ENCODE results near the gene PPP1R9B.

The PPP1R9B gene

DNA sequence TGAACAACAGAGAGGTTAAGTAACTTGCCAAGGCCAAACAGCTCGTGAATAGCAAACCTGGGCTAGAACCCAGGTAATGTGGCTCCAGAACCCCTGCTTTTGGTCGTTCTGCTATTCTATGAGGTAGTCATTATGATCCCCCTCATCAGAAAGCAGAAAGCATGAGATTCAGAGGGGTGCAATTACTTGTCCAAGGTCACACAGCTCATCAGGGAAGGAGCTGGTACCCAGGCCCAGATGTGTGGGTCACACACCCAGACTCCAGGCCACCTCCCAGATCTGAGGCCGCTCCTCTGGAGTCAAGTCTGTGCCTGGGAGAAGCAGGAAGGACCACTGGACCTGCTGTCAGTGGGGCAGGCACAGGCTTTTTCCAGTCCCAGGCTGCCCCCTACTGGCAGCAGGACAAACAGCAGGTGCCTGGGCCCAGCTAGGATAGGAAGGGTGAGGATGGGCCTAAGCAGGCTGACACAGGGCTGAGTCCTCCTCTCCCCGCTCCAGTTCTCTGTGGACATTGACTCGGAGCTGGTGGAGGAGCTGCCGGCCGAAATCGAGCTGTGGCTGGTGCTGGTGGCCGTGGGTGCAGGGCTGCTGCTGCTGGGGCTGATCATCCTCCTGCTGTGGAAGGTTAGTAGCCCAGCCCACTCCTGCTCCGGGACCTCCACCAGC lies 63.1 kb downstream of the PPP1R9B start:
- H3K9me3 Mint-ChIP-seq = no peaks in the 10 kb centered on the region
- no peaks in the 10 kb centered on the region for H3K4me1 Mint-ChIP-seq
- H3K27me3 Mint-ChIP-seq (ENCODE audit: low read depth) = peaks cover 5% of the 10 kb centered on the region
- TF ChIP-seq, protein P1, sequence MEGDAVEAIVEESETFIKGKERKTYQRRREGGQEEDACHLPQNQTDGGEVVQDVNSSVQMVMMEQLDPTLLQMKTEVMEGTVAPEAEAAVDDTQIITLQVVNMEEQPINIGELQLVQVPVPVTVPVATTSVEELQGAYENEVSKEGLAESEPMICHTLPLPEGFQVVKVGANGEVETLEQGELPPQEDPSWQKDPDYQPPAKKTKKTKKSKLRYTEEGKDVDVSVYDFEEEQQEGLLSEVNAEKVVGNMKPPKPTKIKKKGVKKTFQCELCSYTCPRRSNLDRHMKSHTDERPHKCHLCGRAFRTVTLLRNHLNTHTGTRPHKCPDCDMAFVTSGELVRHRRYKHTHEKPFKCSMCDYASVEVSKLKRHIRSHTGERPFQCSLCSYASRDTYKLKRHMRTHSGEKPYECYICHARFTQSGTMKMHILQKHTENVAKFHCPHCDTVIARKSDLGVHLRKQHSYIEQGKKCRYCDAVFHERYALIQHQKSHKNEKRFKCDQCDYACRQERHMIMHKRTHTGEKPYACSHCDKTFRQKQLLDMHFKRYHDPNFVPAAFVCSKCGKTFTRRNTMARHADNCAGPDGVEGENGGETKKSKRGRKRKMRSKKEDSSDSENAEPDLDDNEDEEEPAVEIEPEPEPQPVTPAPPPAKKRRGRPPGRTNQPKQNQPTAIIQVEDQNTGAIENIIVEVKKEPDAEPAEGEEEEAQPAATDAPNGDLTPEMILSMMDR (IDR thresholded peaks at IDR 0.05; ENCODE audit: unreplicated experiment in 3 of 3) = peak; percentile 94 to 97 (median 94)
- H3K4me3 Mint-ChIP-seq = no peak overlapping the region
- H3K27ac Mint-ChIP-seq = no peak overlapping the region
- peaks cover 5% of the 10 kb centered on the region for H3K36me3 Mint-ChIP-seq (ENCODE audit: low read depth)

Measured in nephron (organoid).